OCI-LY7 (cell line): ENCODE data around the gene CD74.

Source experiments
- EZH2phosphoT487 ChIP-seq: fragments of 200-600 bp; sonication (generic); IDR thresholded peaks from 2 replicates; pipeline ENCODE4 v1.6.1; 2018; ENCODE audit warnings: low read depth, borderline replicate concordance, mild to moderate bottlenecking, mixed run types, antibody characterized with exemption, low read length, moderate library complexity, mixed read lengths
- TF ChIP-seq, protein P1 (sequence below): fragments of 200-600 bp; sonication (generic); conservative IDR thresholded peaks from 2 replicates; pipeline ENCODE4 v1.5.1; 2014; ENCODE audit warnings: mild to moderate bottlenecking, antibody characterized with exemption, low read length, moderate library complexity, mixed read lengths

- TF ChIP-seq, protein P1, sequence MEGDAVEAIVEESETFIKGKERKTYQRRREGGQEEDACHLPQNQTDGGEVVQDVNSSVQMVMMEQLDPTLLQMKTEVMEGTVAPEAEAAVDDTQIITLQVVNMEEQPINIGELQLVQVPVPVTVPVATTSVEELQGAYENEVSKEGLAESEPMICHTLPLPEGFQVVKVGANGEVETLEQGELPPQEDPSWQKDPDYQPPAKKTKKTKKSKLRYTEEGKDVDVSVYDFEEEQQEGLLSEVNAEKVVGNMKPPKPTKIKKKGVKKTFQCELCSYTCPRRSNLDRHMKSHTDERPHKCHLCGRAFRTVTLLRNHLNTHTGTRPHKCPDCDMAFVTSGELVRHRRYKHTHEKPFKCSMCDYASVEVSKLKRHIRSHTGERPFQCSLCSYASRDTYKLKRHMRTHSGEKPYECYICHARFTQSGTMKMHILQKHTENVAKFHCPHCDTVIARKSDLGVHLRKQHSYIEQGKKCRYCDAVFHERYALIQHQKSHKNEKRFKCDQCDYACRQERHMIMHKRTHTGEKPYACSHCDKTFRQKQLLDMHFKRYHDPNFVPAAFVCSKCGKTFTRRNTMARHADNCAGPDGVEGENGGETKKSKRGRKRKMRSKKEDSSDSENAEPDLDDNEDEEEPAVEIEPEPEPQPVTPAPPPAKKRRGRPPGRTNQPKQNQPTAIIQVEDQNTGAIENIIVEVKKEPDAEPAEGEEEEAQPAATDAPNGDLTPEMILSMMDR, result no peak
- no peak for TF ChIP-seq EZH2phosphoT487
Observed at GRCh38 chr5:150396267-150396666, 16.4 kb downstream of the CD74 start.
